ENCODE results near the gene PSMD8.
"Not testable (repeated sequence)": the region's sequence is repeated elsewhere in the genome, so short reads cannot be mapped to it uniquely, and the experiment has no call there.

The PSMD8 gene

GRCh38 chr19:38412961-38413360 is 38.6 kb downstream of the PSMD8 start:
- no peak for DNase-seq

- no peak for DNase-seq
Measured at GRCh38 chr19:38413416-38413815, 39.0 kb downstream of the PSMD8 start.

GRCh38 chr19:38417146-38417543 is 42.8 kb downstream of the PSMD8 start:
- no peak for DNase-seq

- peak; percentile 28 for DNase-seq
Measured at GRCh38 chr19:38417544-38418506, 43.5 kb downstream of the PSMD8 start.

- no peak for DNase-seq
Measured at GRCh38 chr19:38420935-38421334, 46.6 kb downstream of the PSMD8 start.

- DNase-seq, result no peak
Measured at GRCh38 chr19:38421856-38422255, 47.5 kb downstream of the PSMD8 start.

- DNase-seq, result no peak
Measured at GRCh38 chr19:38422438-38422837, 48.1 kb downstream of the PSMD8 start.

GRCh38 chr19:38424272-38424671 is 49.9 kb downstream of the PSMD8 start:
- no peak for DNase-seq

GRCh38 chr19:38425222-38425809 is 50.9 kb downstream of the PSMD8 start:
- DNase-seq, result no peak

- DNase-seq, result peak; percentile 16
Measured at GRCh38 chr19:38425810-38426466, 51.6 kb downstream of the PSMD8 start, which contains the start of gene RASGRP4. Gene RASGRP4 (minus strand): TSS chr19:38426219. CDS start chr19:38426091, 128 bp downstream.

GRCh38 chr19:38427035-38427677 is 52.8 kb downstream of the PSMD8 start:
- DNase-seq, result not testable (repeated sequence)

GRCh38 chr19:38429055-38429810 is 54.9 kb downstream of the PSMD8 start:
- no peak for DNase-seq

GRCh38 chr19:38429811-38430156 is 55.4 kb downstream of the PSMD8 start:
- DNase-seq, result no peak

- no peak for DNase-seq
Measured at GRCh38 chr19:38430931-38431330, 56.6 kb downstream of the PSMD8 start.

- no peak for DNase-seq
Measured at GRCh38 chr19:38433268-38433733, 58.9 kb downstream of the PSMD8 start, which contains the start of gene RYR1. Gene RYR1 (plus strand): TSS chr19:38433691. CDS start chr19:38433830, 139 bp downstream.

All from T-helper 9 cell (primary cell).